ENCODE measurements around the gene TMEM88.

GRCh38 chr17:7893187-7893880 is 38.5 kb downstream of the TMEM88 start:
- no peak for TF ChIP-seq CTCF (IDR thresholded peaks at IDR 0.05)
- TF ChIP-seq POLR2AphosphoS5 (IDR thresholded peaks at IDR 0.05): no peak
- TF ChIP-seq POLR2A (IDR thresholded peaks at IDR 0.05): no peak
